ENCODE results near the gene TRIP12. TPM values are rescaled to one million over a fixed set of nuclear protein-coding genes. Genes with fewer than 3 reads are reported as not detected.

The TRIP12 gene
- total and polyA plus RNA-seq, 2 experiments from 2014 or later: 21.5 to 133 TPM

GRCh38 chr2:229943770-229944449 is 22.1 kb upstream of the TRIP12 start:
- Histone ChIP-seq H3K9me2 (ENCODE audit: insufficient read depth) (0 out of 2 replicates have a peak, but pooled peaks cover 2% of the 10 kb centered on the region), H3F3A (replicated peaks; ENCODE audit: low read depth) (no peaks in the 10 kb centered on the region), H3K27me3 (ENCODE audit: insufficient read depth) (no peaks in the 10 kb centered on the region), H3K4me3 (no peak overlapping the region), H2AFZ (no peak overlapping the region), H3K79me2 (replicated peaks; ENCODE audit: insufficient read depth) (no peaks in the 10 kb centered on the region), H3K36me3 (ENCODE audit: insufficient read depth) (no peaks in the 10 kb centered on the region), H3K4me1 (ENCODE audit: insufficient read depth) (peaks cover 8% of the 10 kb centered on the region; the same call in 1 of the 2 replicates), H3K4me2 (no peak overlapping the region), H3K27ac (ENCODE audit: low read depth) (no peak overlapping the region), H4K20me1 (replicated peaks; ENCODE audit: insufficient read depth) (no peaks in the 10 kb centered on the region)
- H3K4me3 Mint-ChIP-seq: no peak overlapping the region
- H3K27ac Mint-ChIP-seq: peak overlapping the region; percentile 13; the same call in 1 of the 2 replicates
- DNase-seq (ENCODE audit: low spot score) (no peak), ATAC-seq (no peak)
- peaks cover 4% of the 10 kb centered on the region; the same call in 1 of the 3 replicates for H3K36me3 Mint-ChIP-seq (ENCODE audit: low read depth)
- H3K27me3 Mint-ChIP-seq (ENCODE audit: insufficient read depth, low read depth, poor library complexity): peaks cover 2% of the 10 kb centered on the region
- H3K9me3 Mint-ChIP-seq: no peaks in the 10 kb centered on the region
- TF ChIP-seq JUNB (IDR thresholded peaks at IDR 0.05; ENCODE audit: unreplicated experiment) (no peak), STAT1 (IDR thresholded peaks at IDR 0.05; ENCODE audit: unreplicated experiment) (no peak), ZNF114 (CRISPR knock-in tag; IDR thresholded peaks at IDR 0.05) (no peak), ETS1 (IDR thresholded peaks at IDR 0.05) (no peak), EZH2 (IDR thresholded peaks at IDR 0.05; ENCODE audit: low read depth, unreplicated experiment) (no peak), ZNF331 (CRISPR knock-in tag; IDR thresholded peaks at IDR 0.05; ENCODE audit: low read depth) (no peak), POLR2AphosphoS5 (IDR thresholded peaks at IDR 0.05; ENCODE audit: low read depth) (no peak), NANOG (IDR thresholded peaks at IDR 0.05; ENCODE audit: borderline replicate concordance) (no peak), CREB1 (CRISPR knock-in tag; IDR thresholded peaks at IDR 0.05; ENCODE audit: low read depth) (no peak), EZH2phosphoT487 (IDR thresholded peaks at IDR 0.05; ENCODE audit: unreplicated experiment) (no peak)
- TF ChIP-seq, protein P1, sequence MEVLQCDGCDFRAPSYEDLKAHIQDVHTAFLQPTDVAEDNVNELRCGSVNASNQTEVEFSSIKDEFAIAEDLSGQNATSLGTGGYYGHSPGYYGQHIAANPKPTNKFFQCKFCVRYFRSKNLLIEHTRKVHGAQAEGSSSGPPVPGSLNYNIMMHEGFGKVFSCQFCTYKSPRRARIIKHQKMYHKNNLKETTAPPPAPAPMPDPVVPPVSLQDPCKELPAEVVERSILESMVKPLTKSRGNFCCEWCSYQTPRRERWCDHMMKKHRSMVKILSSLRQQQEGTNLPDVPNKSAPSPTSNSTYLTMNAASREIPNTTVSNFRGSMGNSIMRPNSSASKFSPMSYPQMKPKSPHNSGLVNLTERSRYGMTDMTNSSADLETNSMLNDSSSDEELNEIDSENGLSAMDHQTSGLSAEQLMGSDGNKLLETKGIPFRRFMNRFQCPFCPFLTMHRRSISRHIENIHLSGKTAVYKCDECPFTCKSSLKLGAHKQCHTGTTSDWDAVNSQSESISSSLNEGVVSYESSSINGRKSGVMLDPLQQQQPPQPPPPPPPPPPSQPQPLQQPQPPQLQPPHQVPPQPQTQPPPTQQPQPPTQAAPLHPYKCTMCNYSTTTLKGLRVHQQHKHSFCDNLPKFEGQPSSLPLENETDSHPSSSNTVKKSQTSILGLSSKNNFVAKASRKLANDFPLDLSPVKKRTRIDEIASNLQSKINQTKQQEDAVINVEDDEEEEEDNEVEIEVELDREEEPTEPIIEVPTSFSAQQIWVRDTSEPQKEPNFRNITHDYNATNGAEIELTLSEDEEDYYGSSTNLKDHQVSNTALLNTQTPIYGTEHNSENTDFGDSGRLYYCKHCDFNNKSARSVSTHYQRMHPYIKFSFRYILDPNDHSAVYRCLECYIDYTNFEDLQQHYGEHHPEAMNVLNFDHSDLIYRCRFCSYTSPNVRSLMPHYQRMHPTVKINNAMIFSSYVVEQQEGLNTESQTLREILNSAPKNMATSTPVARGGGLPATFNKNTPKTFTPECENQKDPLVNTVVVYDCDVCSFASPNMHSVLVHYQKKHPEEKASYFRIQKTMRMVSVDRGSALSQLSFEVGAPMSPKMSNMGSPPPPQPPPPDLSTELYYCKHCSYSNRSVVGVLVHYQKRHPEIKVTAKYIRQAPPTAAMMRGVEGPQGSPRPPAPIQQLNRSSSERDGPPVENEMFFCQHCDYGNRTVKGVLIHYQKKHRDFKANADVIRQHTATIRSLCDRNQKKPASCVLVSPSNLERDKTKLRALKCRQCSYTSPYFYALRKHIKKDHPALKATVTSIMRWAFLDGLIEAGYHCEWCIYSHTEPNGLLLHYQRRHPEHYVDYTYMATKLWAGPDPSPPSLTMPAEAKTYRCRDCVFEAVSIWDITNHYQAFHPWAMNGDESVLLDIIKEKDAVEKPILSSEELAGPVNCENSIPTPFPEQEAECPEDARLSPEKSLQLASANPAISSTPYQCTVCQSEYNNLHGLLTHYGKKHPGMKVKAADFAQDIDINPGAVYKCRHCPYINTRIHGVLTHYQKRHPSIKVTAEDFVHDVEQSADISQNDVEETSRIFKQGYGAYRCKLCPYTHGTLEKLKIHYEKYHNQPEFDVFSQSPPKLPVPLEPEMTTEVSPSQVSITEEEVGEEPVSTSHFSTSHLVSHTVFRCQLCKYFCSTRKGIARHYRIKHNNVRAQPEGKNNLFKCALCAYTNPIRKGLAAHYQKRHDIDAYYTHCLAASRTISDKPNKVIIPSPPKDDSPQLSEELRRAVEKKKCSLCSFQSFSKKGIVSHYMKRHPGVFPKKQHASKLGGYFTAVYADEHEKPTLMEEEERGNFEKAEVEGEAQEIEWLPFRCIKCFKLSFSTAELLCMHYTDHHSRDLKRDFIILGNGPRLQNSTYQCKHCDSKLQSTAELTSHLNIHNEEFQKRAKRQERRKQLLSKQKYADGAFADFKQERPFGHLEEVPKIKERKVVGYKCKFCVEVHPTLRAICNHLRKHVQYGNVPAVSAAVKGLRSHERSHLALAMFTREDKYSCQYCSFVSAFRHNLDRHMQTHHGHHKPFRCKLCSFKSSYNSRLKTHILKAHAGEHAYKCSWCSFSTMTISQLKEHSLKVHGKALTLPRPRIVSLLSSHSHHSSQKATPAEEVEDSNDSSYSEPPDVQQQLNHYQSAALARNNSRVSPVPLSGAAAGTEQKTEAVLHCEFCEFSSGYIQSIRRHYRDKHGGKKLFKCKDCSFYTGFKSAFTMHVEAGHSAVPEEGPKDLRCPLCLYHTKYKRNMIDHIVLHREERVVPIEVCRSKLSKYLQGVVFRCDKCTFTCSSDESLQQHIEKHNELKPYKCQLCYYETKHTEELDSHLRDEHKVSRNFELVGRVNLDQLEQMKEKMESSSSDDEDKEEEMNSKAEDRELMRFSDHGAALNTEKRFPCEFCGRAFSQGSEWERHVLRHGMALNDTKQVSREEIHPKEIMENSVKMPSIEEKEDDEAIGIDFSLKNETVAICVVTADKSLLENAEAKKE (CRISPR knock-in tag; IDR thresholded peaks at IDR 0.05): no peak
- TF ChIP-seq, protein P2, sequence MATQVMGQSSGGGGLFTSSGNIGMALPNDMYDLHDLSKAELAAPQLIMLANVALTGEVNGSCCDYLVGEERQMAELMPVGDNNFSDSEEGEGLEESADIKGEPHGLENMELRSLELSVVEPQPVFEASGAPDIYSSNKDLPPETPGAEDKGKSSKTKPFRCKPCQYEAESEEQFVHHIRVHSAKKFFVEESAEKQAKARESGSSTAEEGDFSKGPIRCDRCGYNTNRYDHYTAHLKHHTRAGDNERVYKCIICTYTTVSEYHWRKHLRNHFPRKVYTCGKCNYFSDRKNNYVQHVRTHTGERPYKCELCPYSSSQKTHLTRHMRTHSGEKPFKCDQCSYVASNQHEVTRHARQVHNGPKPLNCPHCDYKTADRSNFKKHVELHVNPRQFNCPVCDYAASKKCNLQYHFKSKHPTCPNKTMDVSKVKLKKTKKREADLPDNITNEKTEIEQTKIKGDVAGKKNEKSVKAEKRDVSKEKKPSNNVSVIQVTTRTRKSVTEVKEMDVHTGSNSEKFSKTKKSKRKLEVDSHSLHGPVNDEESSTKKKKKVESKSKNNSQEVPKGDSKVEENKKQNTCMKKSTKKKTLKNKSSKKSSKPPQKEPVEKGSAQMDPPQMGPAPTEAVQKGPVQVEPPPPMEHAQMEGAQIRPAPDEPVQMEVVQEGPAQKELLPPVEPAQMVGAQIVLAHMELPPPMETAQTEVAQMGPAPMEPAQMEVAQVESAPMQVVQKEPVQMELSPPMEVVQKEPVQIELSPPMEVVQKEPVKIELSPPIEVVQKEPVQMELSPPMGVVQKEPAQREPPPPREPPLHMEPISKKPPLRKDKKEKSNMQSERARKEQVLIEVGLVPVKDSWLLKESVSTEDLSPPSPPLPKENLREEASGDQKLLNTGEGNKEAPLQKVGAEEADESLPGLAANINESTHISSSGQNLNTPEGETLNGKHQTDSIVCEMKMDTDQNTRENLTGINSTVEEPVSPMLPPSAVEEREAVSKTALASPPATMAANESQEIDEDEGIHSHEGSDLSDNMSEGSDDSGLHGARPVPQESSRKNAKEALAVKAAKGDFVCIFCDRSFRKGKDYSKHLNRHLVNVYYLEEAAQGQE (IDR thresholded peaks at IDR 0.05; ENCODE audit: unreplicated experiment): no peak
- TF ChIP-seq, protein P3, sequence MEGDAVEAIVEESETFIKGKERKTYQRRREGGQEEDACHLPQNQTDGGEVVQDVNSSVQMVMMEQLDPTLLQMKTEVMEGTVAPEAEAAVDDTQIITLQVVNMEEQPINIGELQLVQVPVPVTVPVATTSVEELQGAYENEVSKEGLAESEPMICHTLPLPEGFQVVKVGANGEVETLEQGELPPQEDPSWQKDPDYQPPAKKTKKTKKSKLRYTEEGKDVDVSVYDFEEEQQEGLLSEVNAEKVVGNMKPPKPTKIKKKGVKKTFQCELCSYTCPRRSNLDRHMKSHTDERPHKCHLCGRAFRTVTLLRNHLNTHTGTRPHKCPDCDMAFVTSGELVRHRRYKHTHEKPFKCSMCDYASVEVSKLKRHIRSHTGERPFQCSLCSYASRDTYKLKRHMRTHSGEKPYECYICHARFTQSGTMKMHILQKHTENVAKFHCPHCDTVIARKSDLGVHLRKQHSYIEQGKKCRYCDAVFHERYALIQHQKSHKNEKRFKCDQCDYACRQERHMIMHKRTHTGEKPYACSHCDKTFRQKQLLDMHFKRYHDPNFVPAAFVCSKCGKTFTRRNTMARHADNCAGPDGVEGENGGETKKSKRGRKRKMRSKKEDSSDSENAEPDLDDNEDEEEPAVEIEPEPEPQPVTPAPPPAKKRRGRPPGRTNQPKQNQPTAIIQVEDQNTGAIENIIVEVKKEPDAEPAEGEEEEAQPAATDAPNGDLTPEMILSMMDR (conservative IDR thresholded peaks at IDR 0.05; ENCODE audit: low read depth in 2 of 2): no peak
- H3K4me1 Mint-ChIP-seq: peaks cover 12% of the 10 kb centered on the region; the same call in 2 of the 3 replicates

All from GM23338 (cell line).